Measurements from ENCODE around the gene AKR1B1.
"Not testable (repeated sequence)": the region's sequence is repeated elsewhere in the genome, so short reads cannot be mapped to it uniquely, and the experiment has no call there.

AKR1B1 gene

GRCh38 chr7:134458806-134459698 is at the start of gene AKR1B1:
Gene AKR1B1 (minus strand): TSS chr7:134459100. CDS start chr7:134459062, 38 bp downstream.
- DNase-seq (ENCODE audit: low read depth), result peak; percentile 87

- no peak for DNase-seq (ENCODE audit: low read depth)
Observed at GRCh38 chr7:134505856-134506255, 47.0 kb upstream of the AKR1B1 start.

- DNase-seq (ENCODE audit: low read depth), result no peak
Observed at GRCh38 chr7:134504660-134505164, 45.8 kb upstream of the AKR1B1 start.

- no peak for DNase-seq (ENCODE audit: low read depth)
Observed at GRCh38 chr7:134502463-134503371, 43.8 kb upstream of the AKR1B1 start.

- DNase-seq (ENCODE audit: low read depth), result no peak
Observed at GRCh38 chr7:134500982-134501381, 42.1 kb upstream of the AKR1B1 start.

GRCh38 chr7:134500406-134500805 is 41.5 kb upstream of the AKR1B1 start:
- DNase-seq (ENCODE audit: low read depth), result no peak

- no peak for DNase-seq (ENCODE audit: low read depth)
Observed at GRCh38 chr7:134495546-134495945, 36.6 kb upstream of the AKR1B1 start.

GRCh38 chr7:134493091-134493490 is 34.2 kb upstream of the AKR1B1 start:
- DNase-seq (ENCODE audit: low read depth), result no peak

- DNase-seq (ENCODE audit: low read depth), result not testable (repeated sequence)
Observed at GRCh38 chr7:134487721-134488120, 28.8 kb upstream of the AKR1B1 start.

GRCh38 chr7:134485203-134485602 is 26.3 kb upstream of the AKR1B1 start:
- DNase-seq (ENCODE audit: low read depth), result no peak

GRCh38 chr7:134483296-134483695 is 24.4 kb upstream of the AKR1B1 start:
- no peak for DNase-seq (ENCODE audit: low read depth)

GRCh38 chr7:134482858-134483257 is 24.0 kb upstream of the AKR1B1 start:
- DNase-seq (ENCODE audit: low read depth), result no peak

GRCh38 chr7:134481167-134481566 is 22.3 kb upstream of the AKR1B1 start:
- DNase-seq (ENCODE audit: low read depth), result no peak

GRCh38 chr7:134480730-134481129 is 21.8 kb upstream of the AKR1B1 start:
- no peak for DNase-seq (ENCODE audit: low read depth)

GRCh38 chr7:134480202-134480601 is 21.3 kb upstream of the AKR1B1 start:
- no peak for DNase-seq (ENCODE audit: low read depth)

- no peak for DNase-seq (ENCODE audit: low read depth)
Observed at GRCh38 chr7:134478707-134479106, 19.8 kb upstream of the AKR1B1 start.

- no peak for DNase-seq (ENCODE audit: low read depth)
Observed at GRCh38 chr7:134477954-134478353, 19.1 kb upstream of the AKR1B1 start.

- DNase-seq (ENCODE audit: low read depth), result no peak
Observed at GRCh38 chr7:134476044-134476443, 17.1 kb upstream of the AKR1B1 start.

- no peak for DNase-seq (ENCODE audit: low read depth)
Observed at GRCh38 chr7:134474828-134475227, 15.9 kb upstream of the AKR1B1 start.

- no peak for DNase-seq (ENCODE audit: low read depth)
Observed at GRCh38 chr7:134473861-134474291, 15.0 kb upstream of the AKR1B1 start.

- DNase-seq (ENCODE audit: low read depth), result no peak
Observed at GRCh38 chr7:134472572-134473244, 13.8 kb upstream of the AKR1B1 start.

GRCh38 chr7:134470864-134471263 is 12.0 kb upstream of the AKR1B1 start:
- DNase-seq (ENCODE audit: low read depth), result no peak
